Endometrial microvascular endothelial cells (primary cell): Measurements from ENCODE around the gene WDR11. TPM values are rescaled to one million over a fixed set of nuclear protein-coding genes. Genes with fewer than 3 reads are reported as not detected.
"Not testable (repeated sequence)": the region's sequence is repeated elsewhere in the genome, so short reads cannot be mapped to it uniquely, and the experiment has no call there.

ENCODE experiments used
- in situ Hi-C: cut with HindIII; loops from 2 replicates; pipeline ENCODE4 v1.10.0; 2017; ENCODE audit warnings: low sequenced_read_pairs, low pct_unique_long_range_greater_than_20kb; ENCODE audit errors: inconsistent ontology term
- total RNA-seq: library from RNA; depleted of rRNA; stranded (reverse); fragments of >200 nt; gene quantifications from one replicate; pipeline ENCODE4 v1.2.3, GENCODE V29; 2015; ENCODE audit errors: inconsistent ontology term

WDR11 gene
- total RNA-seq, 1 donor from 2014 or later = 65.7 TPM

GRCh38 chr10:120841522-120842189 lies 9.5 kb upstream of the WDR11 start:
- in situ Hi-C loops = no loop called here

DNA sequence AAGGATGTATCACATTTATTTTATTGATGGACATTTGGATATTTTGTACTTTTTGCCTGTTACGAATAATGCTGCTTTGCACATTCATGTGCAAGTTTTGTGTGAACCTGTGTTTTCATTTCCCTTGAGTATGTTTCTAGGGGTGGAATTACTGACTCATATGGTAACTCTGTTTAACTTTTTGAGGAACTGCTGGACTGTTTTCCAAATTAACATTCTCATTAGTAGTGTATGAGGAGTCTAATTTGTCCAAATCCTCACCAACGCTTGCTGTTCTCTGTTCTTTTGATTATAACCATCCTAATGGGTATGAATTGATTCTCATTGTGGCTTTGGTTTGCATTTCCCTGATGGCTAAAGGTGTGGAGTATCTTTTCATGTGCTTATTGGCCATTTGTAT lies 3.2 kb downstream of the WDR11 start:
- in situ Hi-C loops = no loop called here

- in situ Hi-C loops = no loop called here
These were observed 10.2 kb downstream of the WDR11 start for GRCh38 chr10:120861178-120861855.

- in situ Hi-C loops = no loop called here
These were observed 22.6 kb downstream of the WDR11 start for GRCh38 chr10:120873741-120874140.

DNA sequence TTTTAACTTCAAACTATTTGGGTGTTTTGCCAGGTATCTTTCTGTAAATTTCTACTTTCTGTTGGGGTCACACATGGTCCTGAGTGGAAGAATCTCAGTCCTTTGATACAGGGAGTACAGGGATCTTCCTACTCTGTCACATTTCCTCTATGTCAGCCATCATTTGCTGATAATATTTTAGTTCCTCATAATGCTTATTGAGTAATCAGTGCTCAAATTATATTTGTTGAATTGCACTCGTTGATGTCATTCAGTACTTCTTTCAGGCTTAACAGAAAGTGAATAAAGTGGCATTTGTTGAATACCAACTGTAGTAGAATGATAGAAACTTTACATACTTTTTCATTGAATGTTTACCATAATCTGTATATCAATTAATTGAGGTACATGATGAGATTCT lies 31.9 kb downstream of the WDR11 start:
- in situ Hi-C loops = no loop called here

- in situ Hi-C loops = no loop called here
These were observed 36.3 kb downstream of the WDR11 start for GRCh38 chr10:120887482-120887881.

DNA sequence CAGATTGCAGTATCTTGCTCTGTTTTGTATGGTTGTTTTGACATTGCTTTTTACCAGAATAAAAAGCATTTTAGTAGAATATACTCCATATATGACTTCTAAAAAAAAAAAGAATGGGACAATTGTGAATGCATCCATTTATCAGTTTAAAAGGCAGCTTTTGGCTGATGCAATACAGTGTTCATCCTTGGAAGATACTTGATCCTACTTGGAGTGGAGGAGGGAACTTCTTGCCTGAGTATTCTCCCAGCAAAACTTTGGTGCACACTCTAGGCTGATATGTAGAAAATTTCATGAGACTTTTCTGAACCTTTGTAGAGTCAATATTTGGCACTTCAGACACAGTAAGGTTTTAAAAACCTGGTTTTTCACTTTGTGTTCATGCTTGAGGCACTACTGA lies 40.2 kb downstream of the WDR11 start:
- in situ Hi-C loops = no loop called here

GRCh38 chr10:120894556-120894955 lies 43.4 kb downstream of the WDR11 start:
- in situ Hi-C loops = no loop called here

DNA sequence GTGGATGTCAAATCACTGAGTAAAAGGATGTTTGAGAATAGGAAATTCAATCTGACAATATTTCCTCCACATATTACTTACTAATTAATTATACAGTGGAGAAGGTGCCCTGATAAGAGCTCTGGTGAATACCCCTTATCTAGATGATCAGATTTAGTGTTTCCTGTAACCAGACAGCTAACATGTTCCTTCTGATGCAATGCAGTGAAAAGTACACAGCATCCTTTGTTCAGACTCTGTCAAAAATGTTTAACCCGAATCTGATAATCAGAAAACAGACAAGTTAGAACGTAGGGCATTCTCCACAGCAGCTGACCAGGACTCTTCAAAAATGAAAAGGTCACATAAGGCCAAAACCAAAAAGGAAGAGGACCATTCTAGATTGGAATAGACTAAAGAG lies 46.2 kb downstream of the WDR11 start:
- in situ Hi-C loops = no loop called here

- in situ Hi-C loops = no loop called here
These were observed 54.1 kb downstream of the WDR11 start for GRCh38 chr10:120905268-120905667.

- in situ Hi-C loops = no loop called here
These were observed 66.5 kb downstream of the WDR11 start for GRCh38 chr10:120917521-120918250.

GRCh38 chr10:120923886-120924285 lies 72.7 kb downstream of the WDR11 start:
- in situ Hi-C loops = not testable (repeated sequence)

DNA sequence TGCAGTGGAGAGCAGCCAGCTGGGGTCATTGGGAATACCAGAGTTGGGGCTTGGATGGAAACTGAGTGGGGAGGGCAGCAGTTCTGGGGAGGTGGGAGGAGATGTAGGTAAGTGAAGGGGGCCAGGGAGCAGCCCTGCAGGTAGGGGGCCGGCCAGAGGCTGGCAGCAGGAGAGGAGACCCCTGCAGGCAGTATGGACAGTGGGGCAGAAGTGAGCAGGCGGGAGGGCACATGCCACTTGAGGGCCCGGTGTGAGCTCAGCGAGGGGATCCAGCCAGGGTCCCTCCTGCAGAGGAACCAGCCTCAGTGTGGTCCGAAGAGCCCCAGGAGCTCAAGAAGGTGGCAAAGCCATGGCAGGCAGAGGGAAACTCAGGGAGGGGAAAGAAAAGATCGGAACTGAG lies 75.4 kb downstream of the WDR11 start:
- in situ Hi-C loops = no loop called here

- in situ Hi-C loops = no loop called here
These were observed 76.2 kb downstream of the WDR11 start for GRCh38 chr10:120927352-120927751.

DNA sequence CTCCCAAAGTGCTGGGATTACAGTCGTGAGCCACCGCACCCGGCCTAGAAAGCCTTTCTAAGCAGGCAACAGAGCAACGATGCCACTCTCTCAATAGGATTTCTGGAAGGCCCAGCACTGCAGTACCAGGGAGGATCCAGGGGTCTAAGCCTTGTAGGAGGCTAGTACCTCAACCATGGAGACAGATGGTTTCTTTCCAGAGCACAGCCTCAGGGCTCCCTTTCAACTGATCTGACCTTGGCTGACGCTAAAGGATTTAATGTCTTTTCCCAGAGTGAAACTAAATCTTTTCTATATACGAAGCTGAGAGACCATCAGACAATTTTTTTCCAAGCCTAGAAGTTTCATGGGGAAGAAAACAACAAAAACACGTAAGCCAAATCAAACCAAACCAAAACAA lies 78.0 kb downstream of the WDR11 start:
- in situ Hi-C loops = no loop called here

DNA sequence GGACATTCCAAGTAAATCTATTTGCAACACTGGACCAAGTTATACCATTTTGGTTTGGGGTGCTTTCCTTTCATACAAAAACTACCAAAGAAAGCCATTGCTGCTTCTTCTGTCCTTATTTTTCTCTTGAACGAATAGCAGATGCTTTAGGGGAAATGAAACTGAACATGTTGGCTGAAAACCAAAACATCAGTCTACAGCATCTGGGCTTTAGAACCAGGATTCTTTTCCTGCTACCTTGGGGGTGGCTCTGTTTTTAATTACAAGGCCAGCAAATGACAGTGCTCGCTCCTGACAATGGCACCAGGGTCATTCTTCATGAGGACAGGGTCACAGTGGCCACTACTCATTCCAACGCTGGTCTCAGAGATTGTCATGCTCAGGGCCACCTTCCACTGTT lies 80.3 kb downstream of the WDR11 start:
- in situ Hi-C loops = no loop called here

DNA sequence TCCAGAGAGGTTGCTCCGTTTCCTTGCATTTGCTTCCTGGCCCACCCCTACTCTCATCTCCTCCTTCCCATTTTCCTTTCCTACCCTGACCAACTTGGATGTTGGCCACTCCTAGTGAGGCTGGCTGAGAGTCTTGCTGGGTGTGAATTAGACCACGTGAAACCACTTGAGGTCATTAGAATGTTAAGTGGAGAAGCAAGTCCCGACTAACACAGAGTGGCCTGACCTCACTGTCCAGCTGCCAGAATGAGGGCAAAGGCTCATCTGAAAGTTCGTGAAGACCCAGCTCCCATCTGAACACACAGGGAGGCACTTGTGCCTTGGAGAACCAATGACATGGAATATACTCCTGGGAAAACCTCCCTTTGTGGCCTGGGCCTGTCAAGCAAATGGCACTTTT lies 80.8 kb downstream of the WDR11 start:
- in situ Hi-C loops = no loop called here

DNA sequence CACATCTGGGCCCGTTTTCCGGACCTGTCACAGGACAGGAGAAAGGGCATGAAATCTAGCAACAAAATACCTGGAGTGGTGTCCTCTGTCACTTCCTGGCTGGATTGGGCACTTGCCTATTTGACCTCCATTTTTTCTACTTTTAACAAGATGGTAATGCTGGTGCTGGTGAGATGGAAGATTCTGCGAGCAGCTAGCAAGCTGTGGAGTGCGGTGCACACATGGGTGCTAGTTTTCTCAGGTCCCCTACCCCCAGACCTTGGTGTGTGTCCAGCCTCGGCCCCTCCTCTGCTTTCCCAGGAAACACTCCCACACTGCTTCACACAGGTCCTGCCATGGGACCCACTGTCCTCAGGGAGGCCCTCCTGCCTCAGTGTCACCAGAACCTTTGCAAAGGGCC lies 87.7 kb downstream of the WDR11 start:
- in situ Hi-C loops = no loop called here

DNA sequence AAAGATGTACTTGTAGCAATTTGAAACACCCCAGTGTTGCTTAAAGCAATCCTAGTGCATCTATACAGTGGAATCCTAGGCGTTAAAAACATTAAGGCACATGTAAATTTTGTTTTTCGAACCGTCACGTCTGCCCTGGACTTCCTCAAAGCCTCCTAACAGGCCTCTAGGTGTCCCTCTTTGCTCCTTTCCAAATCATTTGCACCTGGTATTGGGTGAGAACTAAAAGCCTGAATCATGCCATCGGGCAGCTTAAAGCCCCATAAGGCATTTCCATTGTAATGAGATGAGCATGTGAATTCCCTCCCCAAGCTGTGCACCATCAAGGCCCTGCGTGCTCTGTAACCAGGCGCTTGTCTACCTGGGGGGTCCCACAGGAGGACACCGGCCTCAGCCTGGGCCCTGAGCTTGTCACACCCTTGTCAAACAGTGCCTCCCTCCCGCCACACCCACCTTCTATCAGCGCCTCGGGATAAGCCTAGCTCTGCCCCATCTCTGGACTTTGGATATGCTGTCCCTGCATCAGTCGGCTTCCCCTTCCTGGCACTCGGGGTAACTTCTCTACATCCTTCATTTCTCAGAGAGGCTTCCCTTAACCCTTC lies 89.2 kb downstream of the WDR11 start:
- in situ Hi-C loops = no loop called here

DNA sequence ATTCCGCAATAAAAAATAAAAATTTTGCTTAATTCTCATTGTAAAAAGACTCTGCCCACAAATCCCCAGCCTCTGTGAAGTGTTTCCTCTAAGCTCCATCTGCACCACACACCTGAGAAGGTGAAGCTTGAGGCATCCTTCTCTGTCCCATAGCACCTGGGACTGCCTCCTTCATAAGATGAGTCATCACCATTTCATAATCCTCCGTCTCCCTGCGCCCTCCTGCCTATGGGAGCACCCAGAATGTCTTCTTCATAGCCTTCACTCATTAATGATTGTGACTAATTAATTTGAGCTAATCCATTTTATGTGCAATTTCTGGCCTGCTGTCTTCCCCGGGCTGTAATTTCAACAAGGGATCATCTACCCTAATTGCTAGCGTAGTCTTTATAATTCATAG lies 90.3 kb downstream of the WDR11 start:
- in situ Hi-C loops = no loop called here
